G401 (cell line): ENCODE data around the gene COL1A2. TPM values are rescaled to one million over a fixed set of nuclear protein-coding genes. Genes with fewer than 3 reads are reported as not detected.

ENCODE experiments used
- DNase-seq: peaks from one replicate; pipeline ENCODE4 v3.0.0-alpha.2; 2015; ENCODE audit warnings: low spot score
- in situ Hi-C: cut with HindIII; loops from 2 replicates; pipeline ENCODE4 v1.10.0; 2016; ENCODE audit warnings: low sequenced_read_pairs, mixed read lengths
- total RNA-seq: library from RNA; depleted of rRNA; stranded (reverse); fragments of >200 nt; shearing (Covaris generic); gene quantifications from 2 replicates; pipeline ENCODE4 v1.2.3, GENCODE V29; 2014

COL1A2 gene
- total RNA-seq, 1 experiment from 2014 or later: 14.3 TPM

GRCh38 chr7:94380264-94380663 lies 14.4 kb upstream of the COL1A2 start:
- no peak for DNase-seq
- in situ Hi-C loops: no loop called here

- in situ Hi-C loops: no loop called here
- no peak for DNase-seq
Observed at GRCh38 chr7:94382132-94382531, 12.6 kb upstream of the COL1A2 start.

DNA sequence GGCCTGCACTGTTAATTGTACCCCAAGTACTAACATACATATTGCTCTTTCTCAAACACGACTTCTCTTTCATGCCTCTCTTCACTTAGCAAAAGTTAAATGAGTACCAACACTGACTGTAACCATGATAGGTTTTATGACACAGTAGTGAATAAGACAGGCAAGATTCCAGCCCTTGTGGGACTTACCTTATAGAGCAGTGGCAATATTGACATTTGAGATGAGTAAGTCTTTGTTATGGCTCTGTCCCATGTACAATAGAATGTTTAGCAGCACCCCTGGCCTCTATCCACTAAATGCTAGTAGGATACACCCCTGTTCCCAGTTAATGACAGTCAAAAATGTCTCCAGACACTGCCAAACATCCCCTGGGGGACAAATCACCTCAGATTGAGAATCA lies 11.9 kb upstream of the COL1A2 start:
- in situ Hi-C loops: no loop called here
- DNase-seq: no peak

- in situ Hi-C loops: no loop called here
- no peak for DNase-seq
Observed at GRCh38 chr7:94384315-94384714, 10.4 kb upstream of the COL1A2 start.

GRCh38 chr7:94386416-94386815 lies 8.3 kb upstream of the COL1A2 start:
- no peak for DNase-seq
- in situ Hi-C loops: no loop called here

GRCh38 chr7:94388540-94388939 lies 6.2 kb upstream of the COL1A2 start:
- DNase-seq: no peak
- in situ Hi-C loops: no loop called here

DNA sequence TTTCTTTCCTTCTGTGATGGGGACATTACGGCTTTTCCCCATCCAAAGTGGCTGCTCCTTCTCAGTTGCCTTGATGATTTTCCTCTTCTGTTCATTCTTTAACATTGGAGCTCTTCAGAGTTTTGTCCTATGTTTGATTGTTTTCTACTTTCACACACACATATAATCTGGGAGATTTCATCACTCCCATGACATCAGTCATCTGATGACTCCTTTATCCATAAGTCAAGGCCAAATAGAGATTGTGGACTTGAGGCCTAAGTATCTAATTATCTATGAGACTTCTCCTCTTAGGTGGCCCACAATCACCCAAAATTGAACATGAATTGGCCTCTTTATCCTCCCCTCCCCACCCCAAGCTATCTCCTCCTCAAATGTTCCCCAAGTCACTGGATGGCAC lies 5.3 kb upstream of the COL1A2 start:
- in situ Hi-C loops: no loop called here
- DNase-seq: no peak

GRCh38 chr7:94391726-94392392 lies 2.8 kb upstream of the COL1A2 start:
- DNase-seq: no peak
- in situ Hi-C loops: no loop called here

GRCh38 chr7:94392393-94392786 lies 2.3 kb upstream of the COL1A2 start:
- no peak for DNase-seq
- in situ Hi-C loops: no loop called here

- no peak for DNase-seq
- in situ Hi-C loops: no loop called here
Observed at GRCh38 chr7:94393246-94394108, 1.2 kb upstream of the COL1A2 start.

- in situ Hi-C loops: no loop called here
Observed at GRCh38 chr7:94394109-94394436, 622 bp upstream of the COL1A2 start.

GRCh38 chr7:94395141-94396036 lies 694 bp downstream of the COL1A2 start:
- in situ Hi-C loops: no loop called here
- DNase-seq: peak; percentile 31

More at GRCh38 chr7:94394109-94394436, 622 bp upstream of the COL1A2 start:
- DNase-seq: no peak

DNA sequence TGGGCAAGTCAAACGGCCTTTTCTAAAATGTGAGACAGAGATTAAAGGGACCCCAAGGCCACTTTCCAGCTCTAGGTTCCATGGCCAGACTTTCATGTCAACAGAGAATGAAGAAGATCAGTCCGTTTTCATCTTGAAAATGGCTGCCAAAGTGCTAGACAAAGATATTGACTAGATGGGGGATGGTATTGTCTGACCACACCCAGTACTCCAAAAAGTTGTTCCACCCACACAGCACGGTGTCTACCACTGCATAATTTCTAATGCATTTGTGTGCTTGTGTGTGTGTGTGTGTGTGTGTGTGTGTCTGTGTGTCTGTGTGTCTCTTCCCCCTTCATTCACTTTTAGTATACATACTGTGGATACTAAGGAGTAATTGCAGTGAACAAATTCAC lies 1.3 kb downstream of the COL1A2 start:
- no peak for DNase-seq
- in situ Hi-C loops: no loop called here

DNA sequence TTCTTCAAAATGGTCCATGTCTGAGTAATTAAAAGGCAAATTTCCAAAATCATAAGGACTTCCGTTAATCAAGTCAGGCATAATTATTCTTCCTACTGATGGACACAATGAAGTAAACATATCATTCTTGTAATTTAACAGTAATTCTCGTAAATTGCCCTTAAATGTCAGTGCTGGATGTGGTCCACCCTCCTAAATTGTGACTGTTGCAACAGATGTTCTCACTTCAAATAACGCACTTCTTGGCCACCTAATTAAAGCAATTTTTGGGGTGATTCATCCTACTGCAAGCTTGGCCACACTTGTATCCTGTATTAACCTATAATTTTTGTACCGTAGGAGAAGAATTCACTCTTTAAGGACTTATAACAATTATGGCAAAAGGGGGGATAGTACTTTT lies 1.9 kb downstream of the COL1A2 start:
- in situ Hi-C loops: no loop called here
- no peak for DNase-seq

- in situ Hi-C loops: no loop called here
- DNase-seq: no peak
Observed at GRCh38 chr7:94397722-94398121, 3.0 kb downstream of the COL1A2 start.

- DNase-seq: no peak
- in situ Hi-C loops: no loop called here
Observed at GRCh38 chr7:94398841-94399240, 4.1 kb downstream of the COL1A2 start.

DNA sequence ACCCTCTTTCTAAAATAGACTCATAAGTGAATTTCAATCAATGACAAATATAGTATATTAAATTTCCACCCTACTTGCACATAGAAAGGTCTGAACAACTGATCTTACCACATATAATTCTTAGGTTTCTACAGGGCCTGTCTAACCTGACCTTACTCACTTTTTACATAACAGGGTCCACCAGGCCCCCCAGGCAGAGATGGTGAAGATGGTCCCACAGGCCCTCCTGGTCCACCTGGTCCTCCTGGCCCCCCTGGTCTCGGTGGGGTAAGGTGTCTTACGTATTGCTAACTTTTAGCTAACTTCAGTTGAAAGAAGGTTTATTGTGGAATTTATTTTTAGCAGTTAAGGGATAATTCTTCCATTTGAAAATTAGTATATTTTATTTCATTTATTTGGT lies 5.3 kb downstream of the COL1A2 start:
- in situ Hi-C loops: no loop called here
- no peak for DNase-seq

GRCh38 chr7:94400643-94401427 lies 6.1 kb downstream of the COL1A2 start:
- DNase-seq: no peak
- in situ Hi-C loops: no loop called here

- in situ Hi-C loops: no loop called here
Observed at GRCh38 chr7:94401428-94401814, 6.7 kb downstream of the COL1A2 start.

More at GRCh38 chr7:94401428-94401814, 6.7 kb downstream of the COL1A2 start:
- DNase-seq: no peak
